K562 (cell line): ENCODE data around the gene CHD8. TPM values are rescaled to one million over a fixed set of nuclear protein-coding genes. Genes with fewer than 3 reads are reported as not detected.

Experiments used
- ATF1 ChIP-seq, 2 experiments: fragments of 450-650 bp in 1 of 2; IDR thresholded peaks; 2 replicates each; pipeline ENCODE4 v1.6.1; 2016; ENCODE audit warnings: missing compliant biosample characterization in 1 of 2, missing genetic modification characterization in 1 of 2
- CBX8 ChIP-seq: fragments of 200-600 bp; sonication (generic); IDR thresholded peaks from 2 replicates; pipeline ENCODE4 v1.6.1; 2012; ENCODE audit warnings: borderline replicate concordance, mixed run types, low read depth, mild to moderate bottlenecking, moderate library complexity, mixed read lengths, low read length, control low read depth, inconsistent platforms; ENCODE audit not compliant: poor library complexity, severe bottlenecking; ENCODE audit errors: extremely low read depth
- CHD1 ChIP-seq: fragments of 200-600 bp; sonication (generic); IDR thresholded peaks from one replicate; pipeline ENCODE4 v1.6.1; 2012; ENCODE audit warnings: mild to moderate bottlenecking, moderate library complexity, low read length, inconsistent platforms
- COPS2 ChIP-seq: fragments of 450-650 bp; conservative IDR thresholded peaks from 2 replicates; pipeline ENCODE4 v1.6.1; 2016; ENCODE audit warnings: mild to moderate bottlenecking, moderate library complexity
- FOXP1 ChIP-seq: sonication (generic); formaldehyde crosslinking; IDR thresholded peaks from 2 replicates; pipeline ENCODE4 v1.8.0; 2022; ENCODE audit warnings: mild to moderate bottlenecking, missing genetic modification reagents
- HDAC3 ChIP-seq: fragments of 450-650 bp; IDR thresholded peaks from 2 replicates; pipeline ENCODE4 v1.6.1; 2018; ENCODE audit warnings: borderline replicate concordance, mild to moderate bottlenecking, moderate library complexity; ENCODE audit not compliant: partially characterized antibody
- HDAC6 ChIP-seq: IDR thresholded peaks from 2 replicates; pipeline ENCODE4 v1.6.1; 2012; ENCODE audit warnings: low read depth, mild to moderate bottlenecking, control low read depth, inconsistent platforms, low read length, moderate library complexity
- HMG20B ChIP-seq: fragments of 250-450 bp; sonication (Bioruptor Pico); IDR thresholded peaks from 2 replicates; pipeline ENCODE4 v1.5.0; 2021; ENCODE audit warnings: mild to moderate bottlenecking
- MCM3 ChIP-seq: fragments of 450-650 bp; IDR thresholded peaks from 2 replicates; pipeline ENCODE4 v1.6.1; 2016
- MCM5 ChIP-seq: fragments of 450-650 bp; IDR thresholded peaks from 2 replicates; pipeline ENCODE4 v1.6.1; 2016; ENCODE audit warnings: low read depth
- MTA1 ChIP-seq: fragments of 450-650 bp; IDR thresholded peaks from 2 replicates; pipeline ENCODE4 v1.6.1; 2017; ENCODE audit warnings: borderline replicate concordance
- PHF20 ChIP-seq: fragments of 450-650 bp; IDR thresholded peaks from 2 replicates; pipeline ENCODE4 v1.6.1; 2018; ENCODE audit not compliant: partially characterized antibody
- PRDM10 ChIP-seq: fragments of 450-650 bp; IDR thresholded peaks from 2 replicates; pipeline ENCODE4 v1.6.1; 2018; ENCODE audit not compliant: partially characterized antibody
- PRPF4 ChIP-seq: fragments of 200-400 bp; formaldehyde crosslinking; IDR thresholded peaks from one replicate; pipeline ENCODE4 v1.6.1; 2017; ENCODE audit warnings: low read length, low read depth, mild to moderate bottlenecking; ENCODE audit not compliant: insufficient read depth, poor library complexity, severe bottlenecking
- RFX7 ChIP-seq: fragments of 250-450 bp; sonication (Bioruptor Pico); IDR thresholded peaks from 2 replicates; pipeline ENCODE4 v1.5.1; 2021; ENCODE audit warnings: mild to moderate bottlenecking
- SIX5 ChIP-seq, 2 experiments: IDR thresholded peaks; 2 replicates each; pipeline ENCODE4 v1.6.1; 2011; ENCODE audit warnings: low read length in 2 of 2, borderline replicate concordance in 1 of 2, low read depth in 1 of 2, mild to moderate bottlenecking in 1 of 2, moderate library complexity in 1 of 2; ENCODE audit not compliant: insufficient read depth in 1 of 2
- SOX6 ChIP-seq: fragments of 450-650 bp; IDR thresholded peaks from 2 replicates; pipeline ENCODE4 v1.6.1; 2014; ENCODE audit warnings: mild to moderate bottlenecking
- SRSF1 ChIP-seq: fragments of 200-400 bp; formaldehyde crosslinking; IDR thresholded peaks from 2 replicates; pipeline ENCODE4 v1.6.1; 2017; ENCODE audit warnings: mild to moderate bottlenecking, low read depth, low read length, moderate library complexity
- SUPT5H ChIP-seq: fragments of 450-650 bp; IDR thresholded peaks from 2 replicates; pipeline ENCODE4 v1.6.1; 2016
- TOE1 ChIP-seq, 2 experiments: fragments of 450-650 bp in 1 of 2; sonication (generic) in 1 of 2; formaldehyde crosslinking in 1 of 2; IDR thresholded peaks; 2 replicates each; pipeline versions ENCODE4 v1.7.1 to v1.8.0; 2016 to 2022; ENCODE audit warnings: borderline replicate concordance in 2 of 2, mild to moderate bottlenecking in 2 of 2, antibody characterized with exemption in 1 of 2, inconsistent platforms in 1 of 2, low read depth in 1 of 2, missing genetic modification reagents in 1 of 2, moderate library complexity in 1 of 2
- ZNF592 ChIP-seq: fragments of 450-650 bp; IDR thresholded peaks from 2 replicates; pipeline ENCODE4 v1.6.1; 2017; ENCODE audit warnings: antibody characterized with exemption, mild to moderate bottlenecking
- ZNF668 ChIP-seq: fragments of 250-450 bp; sonication (Bioruptor Pico); IDR thresholded peaks from 2 replicates; pipeline ENCODE4 v1.8.0; 2022; ENCODE audit warnings: mild to moderate bottlenecking, inconsistent platforms
- polyA plus RNA-seq, 8 experiments: library from polyadenylated mRNA; depleted of rRNA in 4 of 8; stranded (reverse) in 5 of 8; unstranded in 3 of 8; fragments of >200 nt; fragmentation: Nextera tagmentation in 2 of 8; fragmentation: Illumina TruSeq in 1 of 8; extraction: Ambion mirVana in 2 of 8; extraction: Trizol in 1 of 8; gene quantifications; 2 replicates each; pipeline versions ENCODE4 v1.2.1 to v1.2.3, GENCODE V29; 2011 to 2014; ENCODE audit warnings: inconsistent platforms in 1 of 8, missing spikeins in 1 of 8
- total RNA-seq, 7 experiments: library from RNA; depleted of rRNA in 6 of 7; stranded (reverse); fragments of >200 nt in 6 of 7; fragmentation: Illumina TruSeq in 2 of 7; extraction: Trizol in 2 of 7; gene quantifications; 2 replicates each; pipeline versions ENCODE4 v1.2.1 to v1.2.3, GENCODE V29; 2011 to 2021; ENCODE audit warnings: low replicate concordance in 1 of 7

CHD8 gene
- total and polyA plus RNA-seq, 9 of the 15 experiments (the other 6 are each of a cell fraction or from before 2014, with no cell fraction given), result 11.1 to 51.2 (median 32.8) TPM

DNA sequence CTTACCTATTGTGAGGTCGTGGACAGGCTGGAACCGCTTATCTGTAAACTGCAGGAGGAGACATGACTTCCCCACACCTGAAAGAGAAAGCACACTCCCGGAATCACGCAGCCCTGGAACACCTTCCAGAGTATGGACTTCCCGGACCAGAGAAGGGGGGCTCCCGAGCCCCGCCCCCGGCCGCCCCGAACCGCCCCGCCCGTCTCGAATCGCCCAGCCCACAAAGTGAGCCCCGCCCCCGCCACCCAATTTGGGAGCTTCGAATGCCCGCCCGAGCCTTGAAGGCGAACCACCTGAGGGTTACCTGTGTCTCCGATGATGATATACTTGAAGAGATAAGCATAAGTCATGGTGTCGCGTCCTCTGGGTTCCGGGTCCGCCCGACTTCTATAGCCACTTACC is 20.6 kb upstream of the CHD8 start (continued):
- no peak for TF ChIP-seq PRPF4
- no peak for TF ChIP-seq MCM3
- TF ChIP-seq PHF20, result no peak
- 0 out of 2 replicates have a peak, but pooled peaks have one; percentile 6 for TF ChIP-seq TOE1 (IDR thresholded peaks at IDR 0.05; ENCODE audit: borderline replicate concordance)
- no peak for TF ChIP-seq TOE1 (CRISPR knock-in tag; IDR thresholded peaks at IDR 0.05; ENCODE audit: borderline replicate concordance, low read depth)
- TF ChIP-seq ZNF668 (CRISPR knock-in tag), result no peak
- TF ChIP-seq SUPT5H, result no peak
- no peak for TF ChIP-seq HMG20B (CRISPR knock-in tag)
- no peak for TF ChIP-seq MCM5
- TF ChIP-seq CBX8, result no peak
- TF ChIP-seq ZNF592, result no peak
- peak; percentile 99 for TF ChIP-seq PRDM10
- no peak for TF ChIP-seq ATF1 (CRISPR knock-in tag; IDR thresholded peaks at IDR 0.05)
- no peak for TF ChIP-seq ATF1 (tag; IDR thresholded peaks at IDR 0.05)
- no peak for TF ChIP-seq FOXP1
- no peak for TF ChIP-seq SOX6
- no peak for TF ChIP-seq CHD1
- TF ChIP-seq HDAC3, result no peak
- TF ChIP-seq SIX5 (IDR thresholded peaks at IDR 0.05; ENCODE audit: borderline replicate concordance in 1 of 2, insufficient read depth in 1 of 2, low read depth in 1 of 2, low read length in 2 of 2), result no peak
- no peak for TF ChIP-seq SRSF1
- no peak for TF ChIP-seq RFX7 (CRISPR knock-in tag)
- no peak for TF ChIP-seq COPS2
- no peak for TF ChIP-seq MTA1
- TF ChIP-seq HDAC6, result no peak
